ENCODE results near the gene ST6GALNAC1.

Gene ST6GALNAC1

GRCh38 chr17:76575570-76575969, 68.0 kb downstream of the ST6GALNAC1 start:
- FAIRE-seq: no peak
